HCT116 (cell line): ENCODE results near the gene FHIT.

Experiments
- CEBPB ChIP-seq: IDR thresholded peaks from 2 replicates; pipeline ENCODE4 v1.6.1; 2012; ENCODE audit warnings: low read depth
- ELF1 ChIP-seq: IDR thresholded peaks from 2 replicates; pipeline ENCODE4 v1.6.1; 2012; ENCODE audit warnings: low read depth, borderline replicate concordance
- EZH2 ChIP-seq: fragments of 200-600 bp; sonication (generic); IDR thresholded peaks from 2 replicates; pipeline ENCODE4 v1.6.1; 2017; ENCODE audit warnings: antibody characterized with exemption, mixed run types
- EZH2phosphoT487 ChIP-seq: fragments of 200-600 bp; IDR thresholded peaks from 2 replicates; pipeline ENCODE4 v1.6.1; 2018; ENCODE audit warnings: antibody characterized with exemption, borderline replicate concordance
- POLR2A ChIP-seq: IDR thresholded peaks from 2 replicates; pipeline ENCODE4 v1.7.0; 2011; ENCODE audit warnings: borderline replicate concordance; ENCODE audit not compliant: insufficient read depth, insufficient read length; ENCODE audit errors: extremely low read depth
- POLR2AphosphoS5 ChIP-seq: IDR thresholded peaks from 2 replicates; pipeline ENCODE4 v1.6.1; 2011; ENCODE audit warnings: mild to moderate bottlenecking, low read depth, low read length, moderate library complexity
- SIN3A ChIP-seq: IDR thresholded peaks from 2 replicates; pipeline ENCODE4 v1.6.1; 2012; ENCODE audit warnings: low read depth
- ZNF274 ChIP-seq: fragments of 200-500 bp; sonication (Bioruptor generic); IDR thresholded peaks from 2 replicates; pipeline ENCODE4 v1.6.1; 2014; ENCODE audit warnings: mild to moderate bottlenecking, low read depth, low read length, inconsistent platforms
- TF ChIP-seq, protein P1 (sequence below): IDR thresholded peaks from 2 replicates; pipeline ENCODE4 v1.6.1; 2012; ENCODE audit warnings: low read depth
- TF ChIP-seq, protein P2 (sequence below), 3 experiments: fragments of 200-600 bp in 1 of 3; sonication (generic) in 1 of 3; IDR thresholded peaks in 2 of 3; conservative IDR thresholded peaks in 1 of 3; 2 replicates each; pipeline ENCODE4 v1.5.1; 2012 to 2017; ENCODE audit warnings: low read depth in 2 of 3, low read length in 2 of 3, antibody characterized with exemption in 1 of 3, borderline replicate concordance in 1 of 3, control low read depth in 1 of 3, mild to moderate bottlenecking in 1 of 3, mixed read lengths in 1 of 3, mixed run types in 1 of 3, moderate library complexity in 1 of 3; ENCODE audit not compliant: insufficient read depth in 1 of 3
- TF ChIP-seq, protein P3 (sequence below): IDR thresholded peaks from 2 replicates; pipeline ENCODE4 v1.6.1; 2011; ENCODE audit warnings: mild to moderate bottlenecking, low read length, moderate library complexity; ENCODE audit not compliant: insufficient replicate concordance; ENCODE audit errors: extremely low read depth

DNA sequence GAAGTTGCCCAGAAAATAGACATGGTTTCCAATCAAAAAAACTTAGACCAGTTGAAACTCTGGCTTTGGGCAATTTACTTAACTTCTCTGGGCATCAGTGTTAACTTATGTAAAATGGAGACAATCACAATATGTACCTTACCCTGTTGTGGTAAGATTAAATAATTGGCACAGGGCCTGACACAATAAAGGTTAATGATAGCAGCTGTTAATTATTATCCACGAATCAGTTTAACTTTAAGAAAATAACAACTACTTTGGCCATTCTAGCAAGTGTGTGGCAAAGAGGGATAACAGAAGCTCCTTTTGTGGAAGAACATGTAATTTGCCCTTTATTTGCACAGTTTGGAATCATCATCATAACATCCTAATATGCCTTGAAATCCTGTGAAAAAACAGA lies 787.6 kb downstream of the FHIT start:
- TF ChIP-seq ZNF274 (no peak), EZH2 (no peak), POLR2A (no peak), ELF1 (no peak), CEBPB (no peak), SIN3A (no peak), EZH2phosphoT487 (no peak), POLR2AphosphoS5 (no peak)
- TF ChIP-seq, protein P1, sequence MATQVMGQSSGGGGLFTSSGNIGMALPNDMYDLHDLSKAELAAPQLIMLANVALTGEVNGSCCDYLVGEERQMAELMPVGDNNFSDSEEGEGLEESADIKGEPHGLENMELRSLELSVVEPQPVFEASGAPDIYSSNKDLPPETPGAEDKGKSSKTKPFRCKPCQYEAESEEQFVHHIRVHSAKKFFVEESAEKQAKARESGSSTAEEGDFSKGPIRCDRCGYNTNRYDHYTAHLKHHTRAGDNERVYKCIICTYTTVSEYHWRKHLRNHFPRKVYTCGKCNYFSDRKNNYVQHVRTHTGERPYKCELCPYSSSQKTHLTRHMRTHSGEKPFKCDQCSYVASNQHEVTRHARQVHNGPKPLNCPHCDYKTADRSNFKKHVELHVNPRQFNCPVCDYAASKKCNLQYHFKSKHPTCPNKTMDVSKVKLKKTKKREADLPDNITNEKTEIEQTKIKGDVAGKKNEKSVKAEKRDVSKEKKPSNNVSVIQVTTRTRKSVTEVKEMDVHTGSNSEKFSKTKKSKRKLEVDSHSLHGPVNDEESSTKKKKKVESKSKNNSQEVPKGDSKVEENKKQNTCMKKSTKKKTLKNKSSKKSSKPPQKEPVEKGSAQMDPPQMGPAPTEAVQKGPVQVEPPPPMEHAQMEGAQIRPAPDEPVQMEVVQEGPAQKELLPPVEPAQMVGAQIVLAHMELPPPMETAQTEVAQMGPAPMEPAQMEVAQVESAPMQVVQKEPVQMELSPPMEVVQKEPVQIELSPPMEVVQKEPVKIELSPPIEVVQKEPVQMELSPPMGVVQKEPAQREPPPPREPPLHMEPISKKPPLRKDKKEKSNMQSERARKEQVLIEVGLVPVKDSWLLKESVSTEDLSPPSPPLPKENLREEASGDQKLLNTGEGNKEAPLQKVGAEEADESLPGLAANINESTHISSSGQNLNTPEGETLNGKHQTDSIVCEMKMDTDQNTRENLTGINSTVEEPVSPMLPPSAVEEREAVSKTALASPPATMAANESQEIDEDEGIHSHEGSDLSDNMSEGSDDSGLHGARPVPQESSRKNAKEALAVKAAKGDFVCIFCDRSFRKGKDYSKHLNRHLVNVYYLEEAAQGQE = no peak
- TF ChIP-seq, protein P2, sequence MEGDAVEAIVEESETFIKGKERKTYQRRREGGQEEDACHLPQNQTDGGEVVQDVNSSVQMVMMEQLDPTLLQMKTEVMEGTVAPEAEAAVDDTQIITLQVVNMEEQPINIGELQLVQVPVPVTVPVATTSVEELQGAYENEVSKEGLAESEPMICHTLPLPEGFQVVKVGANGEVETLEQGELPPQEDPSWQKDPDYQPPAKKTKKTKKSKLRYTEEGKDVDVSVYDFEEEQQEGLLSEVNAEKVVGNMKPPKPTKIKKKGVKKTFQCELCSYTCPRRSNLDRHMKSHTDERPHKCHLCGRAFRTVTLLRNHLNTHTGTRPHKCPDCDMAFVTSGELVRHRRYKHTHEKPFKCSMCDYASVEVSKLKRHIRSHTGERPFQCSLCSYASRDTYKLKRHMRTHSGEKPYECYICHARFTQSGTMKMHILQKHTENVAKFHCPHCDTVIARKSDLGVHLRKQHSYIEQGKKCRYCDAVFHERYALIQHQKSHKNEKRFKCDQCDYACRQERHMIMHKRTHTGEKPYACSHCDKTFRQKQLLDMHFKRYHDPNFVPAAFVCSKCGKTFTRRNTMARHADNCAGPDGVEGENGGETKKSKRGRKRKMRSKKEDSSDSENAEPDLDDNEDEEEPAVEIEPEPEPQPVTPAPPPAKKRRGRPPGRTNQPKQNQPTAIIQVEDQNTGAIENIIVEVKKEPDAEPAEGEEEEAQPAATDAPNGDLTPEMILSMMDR (IDR thresholded peaks at IDR 0.05 in 2 of 3, conservative IDR thresholded peaks at IDR 0.05 in 1 of 3; ENCODE audit: borderline replicate concordance in 1 of 3, insufficient read depth in 1 of 3, low read depth in 2 of 3, low read length in 2 of 3) = no peak
- TF ChIP-seq, protein P3, sequence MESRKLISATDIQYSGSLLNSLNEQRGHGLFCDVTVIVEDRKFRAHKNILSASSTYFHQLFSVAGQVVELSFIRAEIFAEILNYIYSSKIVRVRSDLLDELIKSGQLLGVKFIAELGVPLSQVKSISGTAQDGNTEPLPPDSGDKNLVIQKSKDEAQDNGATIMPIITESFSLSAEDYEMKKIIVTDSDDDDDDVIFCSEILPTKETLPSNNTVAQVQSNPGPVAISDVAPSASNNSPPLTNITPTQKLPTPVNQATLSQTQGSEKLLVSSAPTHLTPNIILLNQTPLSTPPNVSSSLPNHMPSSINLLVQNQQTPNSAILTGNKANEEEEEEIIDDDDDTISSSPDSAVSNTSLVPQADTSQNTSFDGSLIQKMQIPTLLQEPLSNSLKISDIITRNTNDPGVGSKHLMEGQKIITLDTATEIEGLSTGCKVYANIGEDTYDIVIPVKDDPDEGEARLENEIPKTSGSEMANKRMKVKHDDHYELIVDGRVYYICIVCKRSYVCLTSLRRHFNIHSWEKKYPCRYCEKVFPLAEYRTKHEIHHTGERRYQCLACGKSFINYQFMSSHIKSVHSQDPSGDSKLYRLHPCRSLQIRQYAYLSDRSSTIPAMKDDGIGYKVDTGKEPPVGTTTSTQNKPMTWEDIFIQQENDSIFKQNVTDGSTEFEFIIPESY = no peak
